Lower leg skin (tissue), 3 donors: ENCODE measurements around the gene GSX1.

Experiments
- CTCF ChIP-seq, 3 donors: fragments of 450-650 bp; IDR thresholded peaks; one replicate each; pipeline ENCODE4 v1.5.1; 2016; ENCODE audit warnings: antibody characterized with exemption in 3 of 3, mild to moderate bottlenecking in 3 of 3, moderate library complexity in 2 of 3
- POLR2A ChIP-seq, 2 donors: fragments of 450-650 bp; IDR thresholded peaks; one replicate each; pipeline ENCODE4 v1.6.1; 2016 to 2017; ENCODE audit warnings: antibody characterized with exemption in 2 of 2, mild to moderate bottlenecking in 1 of 2, moderate library complexity in 1 of 2

GRCh38 chr13:27751953-27752532 is 40.2 kb upstream of the GSX1 start:
- no peak for TF ChIP-seq POLR2A (IDR thresholded peaks at IDR 0.05)
- TF ChIP-seq CTCF (IDR thresholded peaks at IDR 0.05): no peak
